ENCODE results near the gene MUC12.

Gene MUC12

GRCh38 chr7:100943693-100944092, 25.7 kb upstream of the MUC12 start:
- TF ChIP-seq CTCF (conservative IDR thresholded peaks at IDR 0.05), result no peak
- no peak overlapping the region for H3K27ac ChIP-seq

- no peak overlapping the region for H3K27ac ChIP-seq
- no peak for TF ChIP-seq CTCF (conservative IDR thresholded peaks at IDR 0.05)
These were observed 25.2 kb upstream of the MUC12 start for GRCh38 chr7:100944138-100944537.

- TF ChIP-seq CTCF (conservative IDR thresholded peaks at IDR 0.05), result no peak
- H3K27ac ChIP-seq, result no peak overlapping the region
These were observed 23.3 kb upstream of the MUC12 start for GRCh38 chr7:100946111-100946510.

- no peak overlapping the region for H3K27ac ChIP-seq
- no peak for TF ChIP-seq CTCF (conservative IDR thresholded peaks at IDR 0.05)
These were observed 22.5 kb upstream of the MUC12 start for GRCh38 chr7:100946766-100947365.

GRCh38 chr7:100947792-100948191, 21.6 kb upstream of the MUC12 start:
- no peak for TF ChIP-seq CTCF (conservative IDR thresholded peaks at IDR 0.05)
- no peak overlapping the region for H3K27ac ChIP-seq

GRCh38 chr7:100949227-100949932, 20.0 kb upstream of the MUC12 start, which contains the start of gene MUC3A:
Gene MUC3A, plus strand, starts transcription at chr7:100949534. Its CDS starts 91 bp downstream, at chr7:100949625.
- TF ChIP-seq CTCF (conservative IDR thresholded peaks at IDR 0.05), result no peak
- no peak within 1 kb of the TSS for H3K27ac ChIP-seq

GRCh38 chr7:100949933-100950443, 19.4 kb upstream of the MUC12 start:
- no peak for TF ChIP-seq CTCF (conservative IDR thresholded peaks at IDR 0.05)
- no peak overlapping the region for H3K27ac ChIP-seq

All from VCaP (cell line).